Ovary (tissue), 9 donors: ENCODE measurements around the gene BCL11B. TPM values are rescaled to one million over a fixed set of nuclear protein-coding genes. Genes with fewer than 3 reads are reported as not detected.

Source experiments
- DNase-seq, 5 donors: peaks; one replicate each; pipeline ENCODE4 v3.0.0-alpha.2; 2019 to 2020
- H3K27ac ChIP-seq, 2 donors: fragments of 200-600 bp; one replicate each; pipeline versions ENCODE4 v1.5.1 to v1.8.0; 2019 to 2022
- H3K27me3 ChIP-seq: fragments of 200-600 bp; one replicate; pipeline ENCODE4 v1.8.0; 2022
- H3K36me3 ChIP-seq: fragments of 200-600 bp; sonication (generic); one replicate; pipeline ENCODE4 v1.5.1; 2019
- H3K4me1 ChIP-seq: one replicate; pipeline ENCODE4 v1.8.1; 2013; ENCODE audit warnings: mild to moderate bottlenecking, moderate library complexity; ENCODE audit not compliant: insufficient read depth
- H3K4me3 ChIP-seq: fragments of 200-600 bp; sonication (generic); one replicate; pipeline ENCODE4 v1.5.1; 2017
- H3K9me3 ChIP-seq, 2 donors: fragments of 200-600 bp in 1 of 2; sonication (generic) in 1 of 2; one replicate each; pipeline versions ENCODE4 v1.5.1 to v1.8.1; 2013 to 2019; ENCODE audit warnings: mild to moderate bottlenecking in 1 of 2, moderate library complexity in 1 of 2
- CTCF ChIP-seq, 3 donors: fragments of 450-650 bp in 2 of 3; fragments of 200-600 bp in 1 of 3; IDR thresholded peaks; one replicate each; pipeline versions ENCODE4 v1.5.1 to v1.8.0; 2016 to 2022; ENCODE audit warnings: antibody characterized with exemption in 3 of 3, mild to moderate bottlenecking in 1 of 3
- EP300 ChIP-seq: sonication (generic); formaldehyde crosslinking; IDR thresholded peaks from one replicate; pipeline ENCODE4 v1.6.1; 2017; ENCODE audit warnings: antibody characterized with exemption
- POLR2A ChIP-seq: fragments of 450-650 bp; IDR thresholded peaks from one replicate; pipeline ENCODE4 v1.6.1; 2017; ENCODE audit warnings: antibody characterized with exemption, mild to moderate bottlenecking, moderate library complexity
- WGBS, 3 donors: extraction: QIAGEN DNeasy Blood & Tissue Kit in 1 of 3; methylation state at CpG; one replicate each; pipeline versions ENCODE4 v1.1.5 to v1.1.7; 2013 to 2017; 5-methylcytosine and 5-hydroxymethylcytosine counted together
- intact Hi-C, 4 donors: fragments of 100-400 bp; cut with DNase I; formaldehyde crosslinking; loops; one replicate each; pipeline versions ENCODE4 v1.11.0 to v1.15.1; 2022 to 2023
- polyA plus RNA-seq, 2 donors: library from polyadenylated mRNA; stranded (reverse); fragments of 200-250 nt in 1 of 2; fragments of 350-450 nt in 1 of 2; fragmentation: Illumina TruSeq in 1 of 2; extraction: RNeasy Lipid Tissue Mini Kit (QIAGEN cat#74804) in 1 of 2; gene quantifications; one replicate each; pipeline ENCODE4 v1.2.3, GENCODE V29; 2013 to 2014
- total RNA-seq, 7 donors: library from RNA; depleted of rRNA in 2 of 7; stranded (reverse); fragments of >200 nt in 2 of 7; fragmentation: NEBNext Ultra II Directional in 3 of 7; extraction: Animal tissue kit (Norgen Biotek cat#: 25700) in 3 of 7; gene quantifications; one replicate each; pipeline versions ENCODE4 v1.1.0 to v1.2.4, GENCODE V29; 2016 to 2023
- donor health status: DM: no; HTN: no; CAD: no; lungs with moderate emphysema.
- donor health status: DM: no; HTN: no; CAD: no.
- donor health status: Bipolar disorder and iron deficiency.
- donor health status: DM: yes; HTN: yes; CAD: no.
- donor health status: DM: no; HTN: no; CAD: no.
- donor health status: DM: yes; HTN: yes; CAD: no.

Gene BCL11B
- total and polyA plus RNA-seq, 9 donors = 0.08 to 0.84 (median 0.43) TPM

- no peak overlapping the region for H3K4me3 ChIP-seq
- TF ChIP-seq POLR2A (no peak), EP300 (no peak), CTCF (IDR thresholded peaks at IDR 0.05) (no peak)
- H3K4me1 ChIP-seq = no peaks in the 10 kb centered on the region
- 64 to 79% (median 68%) methylated on average over 7 of the region's 7 CpGs for WGBS, 3 donors
- DNase-seq = no peak
- no peaks in the 10 kb centered on the region for H3K36me3 ChIP-seq
- H3K9me3 ChIP-seq = no peaks in the 10 kb centered on the region
- H3K27me3 ChIP-seq = no peaks in the 10 kb centered on the region
- no peak overlapping the region for H3K27ac ChIP-seq
- intact Hi-C loops = no loop called here
Measured at GRCh38 chr14:99253890-99254289, 18.1 kb downstream of the BCL11B start.

GRCh38 chr14:99252940-99253868 is 18.8 kb downstream of the BCL11B start:
- Histone ChIP-seq H3K27ac (no peak overlapping the region), H3K27me3 (no peaks in the 10 kb centered on the region), H3K36me3 (no peaks in the 10 kb centered on the region), H3K4me1 (no peaks in the 10 kb centered on the region), H3K9me3 (no peaks in the 10 kb centered on the region), H3K4me3 (no peak overlapping the region)
- TF ChIP-seq CTCF (IDR thresholded peaks at IDR 0.05) (no peak), POLR2A (no peak), EP300 (no peak)
- DNase-seq = no peak
- intact Hi-C loops = no loop called here
- 73 to 75% (median 75%) methylated on average over 25 of the region's 25 CpGs for WGBS, 3 donors

GRCh38 chr14:99252443-99252939 is 19.5 kb downstream of the BCL11B start:
- TF ChIP-seq CTCF (IDR thresholded peaks at IDR 0.05) = no peak
- TF ChIP-seq EP300 = no peak
- no peak for TF ChIP-seq POLR2A
- H3K36me3 ChIP-seq = no peaks in the 10 kb centered on the region
- H3K27me3 ChIP-seq = no peaks in the 10 kb centered on the region
- no peak overlapping the region for H3K27ac ChIP-seq
- intact Hi-C loops = no loop called here
- 54 to 66% (median 57%) methylated on average over 8 to 9 of the region's 9 CpGs for WGBS, 3 donors
- DNase-seq = no peak
- no peak overlapping the region for H3K4me3 ChIP-seq
- H3K4me1 ChIP-seq = no peaks in the 10 kb centered on the region
- H3K9me3 ChIP-seq = no peaks in the 10 kb centered on the region

- no peaks in the 10 kb centered on the region for H3K9me3 ChIP-seq
- 83 to 93% (median 91%) methylated on average over 2 of the region's 2 CpGs for WGBS, 3 donors
- H3K4me1 ChIP-seq = no peaks in the 10 kb centered on the region
- no peak for DNase-seq
- no peaks in the 10 kb centered on the region for H3K36me3 ChIP-seq
- H3K4me3 ChIP-seq = no peak overlapping the region
- TF ChIP-seq POLR2A = no peak
- no peak for TF ChIP-seq EP300
- TF ChIP-seq CTCF (IDR thresholded peaks at IDR 0.05) = no peak
- intact Hi-C loops = no loop called here
- H3K27me3 ChIP-seq = no peaks in the 10 kb centered on the region
- H3K27ac ChIP-seq = no peak overlapping the region
Measured at GRCh38 chr14:99251721-99252120, 20.3 kb downstream of the BCL11B start.
